ENCODE data around the gene TNFRSF1B.

The TNFRSF1B gene

DNA sequence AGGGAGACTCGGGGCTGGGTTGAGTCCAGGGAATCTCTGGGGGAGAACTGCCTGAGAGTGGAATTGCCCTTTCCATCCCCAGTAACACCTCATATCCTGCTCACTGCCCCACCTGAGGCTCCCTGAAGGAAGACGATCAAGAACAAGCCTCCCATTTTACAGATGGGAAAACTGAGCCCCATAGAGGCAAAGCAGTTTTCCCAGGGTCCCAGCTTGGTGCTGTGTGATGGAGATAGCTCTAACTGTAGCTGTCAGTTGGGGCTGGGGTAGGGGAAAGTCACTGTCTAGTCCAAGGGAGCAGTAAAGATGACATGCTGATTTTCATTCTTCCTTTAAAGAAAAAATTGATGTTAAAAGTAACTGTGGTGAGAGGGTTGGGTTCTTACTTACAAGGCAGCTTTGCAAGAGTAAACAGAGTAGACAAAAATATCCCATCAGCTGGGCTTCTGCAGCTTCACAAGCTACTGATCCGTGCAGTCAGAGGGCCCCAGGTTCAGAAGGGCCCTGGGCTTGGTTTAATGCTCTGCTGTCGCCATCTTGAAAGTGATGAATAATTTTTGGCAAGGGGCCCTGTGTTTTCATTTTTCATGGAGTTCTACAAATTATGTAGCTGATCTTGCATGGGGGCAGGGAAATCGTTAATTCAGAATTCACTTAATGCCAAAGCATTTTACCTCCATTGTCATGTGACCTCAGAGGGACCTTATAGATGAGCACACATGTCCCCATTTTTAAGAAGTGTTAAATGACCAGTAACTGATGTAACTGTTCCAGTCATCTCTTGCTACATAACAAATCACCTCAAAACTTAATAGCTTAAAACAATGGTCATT lies 17.6 kb upstream of the TNFRSF1B start:
- no peaks in the 10 kb centered on the region for H3K27me3 ChIP-seq (replicated peaks; ENCODE audit: control insufficient read depth, insufficient read depth, low read length, poor library complexity, severe bottlenecking)
- H3K9me3 ChIP-seq (ENCODE audit: control insufficient read depth, low read length) = no peaks in the 10 kb centered on the region
- no peak for DNase-seq
- no peak overlapping the region for H3K4me3 ChIP-seq (ENCODE audit: insufficient read depth, low read depth, low read length, poor library complexity, severe bottlenecking)
- no peaks in the 10 kb centered on the region for H3K36me3 ChIP-seq (ENCODE audit: control insufficient read depth, insufficient read depth, low read length)
- peaks cover 83% of the 10 kb centered on the region for H3K4me1 ChIP-seq (ENCODE audit: control insufficient read depth, insufficient read depth, low read length, poor library complexity, severe bottlenecking)
- H3K27ac ChIP-seq (ENCODE audit: insufficient read depth, low read length, poor library complexity, severe bottlenecking) = peak overlapping the region; percentile 69

DNA sequence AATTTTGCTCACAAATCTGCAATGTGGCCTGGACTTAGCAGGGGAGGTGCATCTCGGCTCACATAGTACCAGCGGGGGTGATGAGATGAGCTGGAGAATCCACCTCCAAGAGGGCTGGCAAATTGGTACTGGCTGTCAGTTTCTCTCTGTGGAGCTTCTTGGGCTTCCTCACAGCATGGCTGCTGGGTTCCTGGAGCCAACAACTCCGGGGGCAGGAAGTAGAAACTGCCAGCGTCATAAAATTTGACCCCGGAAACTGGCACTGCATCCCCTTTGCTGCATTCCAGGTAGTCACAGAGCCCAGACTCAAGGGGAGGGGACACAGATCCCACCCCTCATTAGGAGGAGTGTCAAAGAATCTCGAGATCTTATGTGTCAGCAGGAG lies 17.0 kb upstream of the TNFRSF1B start:
- Histone ChIP-seq H3K27ac (ENCODE audit: insufficient read depth, low read length, poor library complexity, severe bottlenecking) (peak overlapping the region; percentile 69), H3K36me3 (ENCODE audit: control insufficient read depth, insufficient read depth, low read length) (no peaks in the 10 kb centered on the region), H3K4me1 (ENCODE audit: control insufficient read depth, insufficient read depth, low read length, poor library complexity, severe bottlenecking) (peaks cover 81% of the 10 kb centered on the region), H3K27me3 (replicated peaks; ENCODE audit: control insufficient read depth, insufficient read depth, low read length, poor library complexity, severe bottlenecking) (no peaks in the 10 kb centered on the region), H3K4me3 (ENCODE audit: insufficient read depth, low read depth, low read length, poor library complexity, severe bottlenecking) (no peak overlapping the region), H3K9me3 (ENCODE audit: control insufficient read depth, low read length) (no peaks in the 10 kb centered on the region)
- no peak for DNase-seq

DNA sequence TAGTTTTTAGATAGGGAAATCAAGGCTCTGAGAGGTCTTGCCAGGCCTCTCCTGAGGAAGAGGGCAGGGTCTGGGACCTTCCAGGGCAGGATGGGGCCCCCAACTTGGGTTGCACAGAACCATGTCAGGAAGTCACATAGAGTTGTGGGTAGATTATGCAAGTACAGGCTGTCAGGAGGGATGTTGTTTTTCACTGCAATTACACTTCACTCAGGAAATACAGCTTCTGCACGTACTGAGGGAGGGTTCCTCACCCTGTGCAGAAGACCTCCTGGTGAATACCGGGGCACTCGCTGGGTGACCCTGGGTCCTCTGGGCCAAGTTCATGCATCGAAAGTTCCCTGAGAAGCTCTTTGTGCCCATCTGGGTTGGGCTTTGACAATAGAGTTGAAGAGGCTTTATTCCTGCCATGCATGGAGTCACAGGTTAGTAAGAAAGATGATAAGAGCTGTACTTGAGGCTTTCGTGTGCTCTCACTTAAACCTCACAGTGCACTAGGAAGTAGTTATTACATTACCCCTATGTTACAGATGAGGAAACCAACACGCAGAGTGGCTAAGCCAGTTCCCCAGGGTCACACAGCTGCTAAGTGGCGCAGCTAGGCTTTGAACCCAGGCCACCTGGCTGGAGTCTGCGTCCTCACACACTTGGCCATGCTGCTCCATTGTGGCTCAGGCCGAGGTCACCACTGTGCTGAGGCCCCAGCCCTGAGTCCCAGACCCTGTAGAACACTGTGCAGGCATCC lies 16.2 kb upstream of the TNFRSF1B start:
- no peak for DNase-seq
- Histone ChIP-seq H3K4me1 (ENCODE audit: control insufficient read depth, insufficient read depth, low read length, poor library complexity, severe bottlenecking) (peaks cover 84% of the 10 kb centered on the region), H3K36me3 (ENCODE audit: control insufficient read depth, insufficient read depth, low read length) (no peaks in the 10 kb centered on the region), H3K27me3 (replicated peaks; ENCODE audit: control insufficient read depth, insufficient read depth, low read length, poor library complexity, severe bottlenecking) (no peaks in the 10 kb centered on the region), H3K4me3 (ENCODE audit: insufficient read depth, low read depth, low read length, poor library complexity, severe bottlenecking) (no peak overlapping the region), H3K9me3 (ENCODE audit: control insufficient read depth, low read length) (no peaks in the 10 kb centered on the region), H3K27ac (ENCODE audit: insufficient read depth, low read length, poor library complexity, severe bottlenecking) (peak overlapping the region; percentile 69)

DNA sequence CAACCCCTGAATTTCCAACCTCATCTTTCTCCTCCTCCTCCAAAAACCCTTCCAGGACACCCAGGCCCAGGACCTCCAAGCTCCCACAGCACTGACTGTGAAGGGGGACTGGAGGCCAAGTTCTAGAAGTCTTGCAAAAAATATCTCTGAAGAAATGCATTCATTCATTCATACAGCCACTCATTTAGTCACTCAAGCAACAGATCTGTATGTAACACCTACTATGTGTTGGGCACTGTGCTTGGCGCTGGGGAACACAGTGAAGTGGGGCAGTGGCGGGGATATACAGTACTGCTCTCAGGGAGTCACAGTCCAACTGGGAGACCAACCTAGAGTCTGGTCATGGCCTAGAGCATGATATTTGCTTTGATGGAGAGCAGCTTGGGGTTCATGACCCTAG lies 15.3 kb upstream of the TNFRSF1B start:
- H3K4me3 ChIP-seq (ENCODE audit: insufficient read depth, low read depth, low read length, poor library complexity, severe bottlenecking) = no peak overlapping the region
- no peaks in the 10 kb centered on the region for H3K36me3 ChIP-seq (ENCODE audit: control insufficient read depth, insufficient read depth, low read length)
- H3K27ac ChIP-seq (ENCODE audit: insufficient read depth, low read length, poor library complexity, severe bottlenecking) = peak overlapping the region; percentile 69
- H3K4me1 ChIP-seq (ENCODE audit: control insufficient read depth, insufficient read depth, low read length, poor library complexity, severe bottlenecking) = peaks cover 84% of the 10 kb centered on the region
- no peak for DNase-seq
- no peaks in the 10 kb centered on the region for H3K9me3 ChIP-seq (ENCODE audit: control insufficient read depth, low read length)
- H3K27me3 ChIP-seq (replicated peaks; ENCODE audit: control insufficient read depth, insufficient read depth, low read length, poor library complexity, severe bottlenecking) = no peaks in the 10 kb centered on the region

DNA sequence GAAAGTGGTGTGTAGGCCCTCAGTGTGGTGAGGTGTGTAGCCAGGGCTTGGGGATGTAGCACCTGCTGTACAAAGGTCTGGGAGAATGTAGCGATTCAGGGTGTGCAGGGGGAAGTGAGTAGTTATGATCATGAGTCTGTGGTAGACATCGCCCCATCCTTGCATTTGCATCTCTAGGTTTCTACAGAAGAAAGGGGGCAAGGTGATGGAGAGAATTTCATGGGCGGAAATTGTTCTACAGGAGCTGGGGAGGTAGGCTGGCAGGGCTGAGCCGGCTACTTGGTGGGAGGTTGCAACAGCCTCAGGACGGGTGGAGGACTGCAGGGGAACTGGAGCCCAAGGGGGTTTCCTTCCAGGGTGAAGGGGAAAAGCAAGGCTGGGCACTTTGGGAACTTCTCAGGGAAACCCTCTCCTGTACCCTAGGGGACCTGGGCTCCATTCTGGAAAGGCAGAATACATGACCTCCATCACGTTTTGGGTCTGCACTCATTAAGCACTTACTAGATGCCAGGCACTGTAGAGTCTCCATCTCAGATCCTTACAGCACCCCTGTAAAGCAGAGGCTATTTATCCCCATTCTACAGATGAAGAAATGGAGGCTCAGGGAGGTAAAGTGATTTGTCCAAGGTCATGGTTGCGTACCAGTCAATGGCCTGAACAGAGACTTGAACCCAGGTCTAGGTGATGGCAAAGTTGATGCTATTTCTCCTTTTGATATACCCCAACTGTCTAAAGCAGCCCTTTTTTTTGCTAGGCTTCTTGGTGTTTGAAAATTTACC lies 14.5 kb upstream of the TNFRSF1B start:
- no peaks in the 10 kb centered on the region for H3K9me3 ChIP-seq (ENCODE audit: control insufficient read depth, low read length)
- H3K4me3 ChIP-seq (ENCODE audit: insufficient read depth, low read depth, low read length, poor library complexity, severe bottlenecking) = no peak overlapping the region
- DNase-seq = no peak
- H3K4me1 ChIP-seq (ENCODE audit: control insufficient read depth, insufficient read depth, low read length, poor library complexity, severe bottlenecking) = peaks cover 82% of the 10 kb centered on the region
- no peaks in the 10 kb centered on the region for H3K27me3 ChIP-seq (replicated peaks; ENCODE audit: control insufficient read depth, insufficient read depth, low read length, poor library complexity, severe bottlenecking)
- peak overlapping the region; percentile 69 for H3K27ac ChIP-seq (ENCODE audit: insufficient read depth, low read length, poor library complexity, severe bottlenecking)
- H3K36me3 ChIP-seq (ENCODE audit: control insufficient read depth, insufficient read depth, low read length) = no peaks in the 10 kb centered on the region

DNA sequence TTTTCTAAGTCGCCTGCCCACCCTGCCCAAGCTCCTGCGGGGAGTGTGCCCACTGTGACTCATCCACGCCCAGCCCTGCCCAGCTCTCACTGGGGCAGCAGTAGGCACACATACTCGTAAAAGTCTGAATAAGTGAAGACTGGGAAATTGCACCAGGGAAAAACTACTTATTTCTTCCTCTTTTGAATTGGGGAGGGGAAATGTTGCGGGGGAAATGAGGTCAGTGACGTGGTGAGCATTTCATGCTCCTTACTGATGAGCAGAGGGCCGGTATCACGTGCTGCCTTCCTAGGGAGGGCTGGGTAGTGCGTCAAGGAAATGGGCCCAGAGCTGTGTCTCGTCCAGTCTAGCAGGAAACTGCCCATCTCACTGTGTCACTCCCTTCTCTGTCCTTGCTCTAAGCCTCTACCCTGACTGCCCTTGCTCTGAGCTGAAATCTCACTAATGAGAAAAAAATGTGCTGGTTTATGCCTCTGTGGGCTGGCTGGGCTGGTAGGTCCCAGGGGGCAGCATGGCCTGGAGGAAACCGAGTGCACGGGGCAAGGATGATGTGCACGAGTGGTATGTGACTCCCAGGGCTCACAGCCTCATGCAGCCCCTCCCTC lies 13.5 kb upstream of the TNFRSF1B start:
- H3K4me3 ChIP-seq (ENCODE audit: insufficient read depth, low read depth, low read length, poor library complexity, severe bottlenecking) = no peak overlapping the region
- peak; percentile 42 to 57 (median 52) for DNase-seq
- no peaks in the 10 kb centered on the region for H3K9me3 ChIP-seq (ENCODE audit: control insufficient read depth, low read length)
- no peaks in the 10 kb centered on the region for H3K36me3 ChIP-seq (ENCODE audit: control insufficient read depth, insufficient read depth, low read length)
- H3K27ac ChIP-seq (ENCODE audit: insufficient read depth, low read length, poor library complexity, severe bottlenecking) = peak overlapping the region; percentile 69
- no peaks in the 10 kb centered on the region for H3K27me3 ChIP-seq (replicated peaks; ENCODE audit: control insufficient read depth, insufficient read depth, low read length, poor library complexity, severe bottlenecking)
- peaks cover 82% of the 10 kb centered on the region for H3K4me1 ChIP-seq (ENCODE audit: control insufficient read depth, insufficient read depth, low read length, poor library complexity, severe bottlenecking)

DNA sequence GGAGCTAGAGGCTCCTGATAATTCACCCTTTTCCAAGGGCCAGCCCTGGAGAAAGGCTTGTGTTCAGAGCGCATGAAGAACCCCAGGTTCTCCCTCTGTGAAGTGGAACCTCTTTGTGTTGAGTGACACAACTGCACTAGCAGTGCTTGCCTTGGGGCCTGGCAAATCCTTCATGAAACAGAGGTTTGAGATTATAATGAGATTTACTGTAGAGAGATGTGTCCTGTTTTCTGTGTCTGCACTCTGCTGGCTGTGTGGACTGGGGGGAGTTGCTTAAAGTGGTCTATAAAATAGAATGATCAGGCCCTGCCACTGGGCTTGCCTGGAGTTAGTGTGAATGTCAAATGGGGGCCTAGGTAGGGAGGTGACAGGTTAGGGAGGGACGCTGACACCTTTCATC lies 11.5 kb upstream of the TNFRSF1B start:
- DNase-seq = no peak

DNA sequence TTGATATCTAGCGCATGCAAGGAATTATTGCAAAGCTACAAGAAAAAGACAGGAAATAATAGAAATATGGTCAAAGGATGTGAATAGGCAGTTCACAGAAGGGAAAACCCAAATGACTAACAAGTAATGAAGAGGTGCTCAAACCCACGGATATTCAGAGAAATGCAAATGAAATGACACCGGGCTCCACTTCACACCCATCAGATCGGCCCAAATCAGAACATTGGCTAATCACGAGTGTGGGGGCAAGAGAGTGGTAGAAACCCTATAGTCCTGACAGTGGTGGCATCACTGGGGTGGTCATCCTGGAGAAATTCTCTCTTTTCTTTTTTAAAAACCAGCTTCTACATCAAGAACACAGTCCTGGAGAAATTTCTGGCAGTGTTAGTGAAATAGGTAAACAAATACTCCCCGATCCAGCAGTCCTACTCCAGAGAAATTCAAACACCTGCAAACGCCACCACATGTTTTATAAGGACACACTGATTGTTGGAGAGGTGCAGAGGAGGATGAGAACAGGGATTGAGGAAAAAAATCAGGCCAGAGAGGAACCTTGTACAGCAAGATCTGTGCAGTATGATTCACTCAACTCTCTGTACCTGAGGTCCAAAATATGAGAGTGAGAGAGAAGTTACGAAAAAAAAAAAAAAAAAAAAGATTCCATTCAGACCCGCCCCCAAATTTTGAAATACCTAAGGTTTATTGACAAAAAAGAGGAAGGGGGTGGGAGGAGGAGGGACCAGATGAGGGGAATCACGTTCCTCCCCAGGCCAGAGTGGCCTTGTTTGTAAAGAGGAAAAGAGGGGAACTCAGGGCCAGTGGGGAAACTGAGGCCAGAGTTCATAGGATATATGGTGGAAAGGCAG lies 9.2 kb upstream of the TNFRSF1B start:
- DNase-seq = no peak
- peak overlapping the region; percentile 46 for H3K4me3 ChIP-seq (ENCODE audit: insufficient read depth, low read depth, low read length, poor library complexity, severe bottlenecking)
- no peaks in the 10 kb centered on the region for H3K27me3 ChIP-seq (replicated peaks; ENCODE audit: control insufficient read depth, insufficient read depth, low read length, poor library complexity, severe bottlenecking)
- peaks cover 73% of the 10 kb centered on the region for H3K4me1 ChIP-seq (ENCODE audit: control insufficient read depth, insufficient read depth, low read length, poor library complexity, severe bottlenecking)
- H3K36me3 ChIP-seq (ENCODE audit: control insufficient read depth, insufficient read depth, low read length) = no peaks in the 10 kb centered on the region
- H3K27ac ChIP-seq (ENCODE audit: insufficient read depth, low read length, poor library complexity, severe bottlenecking) = peak overlapping the region; percentile 73
- H3K9me3 ChIP-seq (ENCODE audit: control insufficient read depth, low read length) = no peaks in the 10 kb centered on the region

More for the DNA sequence above, 11.5 kb upstream of the TNFRSF1B start:
- H3K4me3 ChIP-seq (ENCODE audit: insufficient read depth, low read depth, low read length, poor library complexity, severe bottlenecking) = no peak overlapping the region
- H3K27ac ChIP-seq (ENCODE audit: insufficient read depth, low read length, poor library complexity, severe bottlenecking) = peak overlapping the region; percentile 13
- H3K36me3 ChIP-seq (ENCODE audit: control insufficient read depth, insufficient read depth, low read length) = no peaks in the 10 kb centered on the region
- H3K9me3 ChIP-seq (ENCODE audit: control insufficient read depth, low read length) = no peaks in the 10 kb centered on the region
- peaks cover 73% of the 10 kb centered on the region for H3K4me1 ChIP-seq (ENCODE audit: control insufficient read depth, insufficient read depth, low read length, poor library complexity, severe bottlenecking)
- no peaks in the 10 kb centered on the region for H3K27me3 ChIP-seq (replicated peaks; ENCODE audit: control insufficient read depth, insufficient read depth, low read length, poor library complexity, severe bottlenecking)

Measured in effector memory CD4-positive, alpha-beta T cell (primary cell).